GM12872 (cell line): ENCODE results near the gene GTF2F2.

Source experiments
- TF ChIP-seq, protein P1 (sequence below): IDR thresholded peaks from 3 replicates; pipeline ENCODE4 v1.5.1; 2011; ENCODE audit warnings: low read depth, mild to moderate bottlenecking, low read length, moderate library complexity; ENCODE audit not compliant: insufficient read depth

GTF2F2 gene

DNA sequence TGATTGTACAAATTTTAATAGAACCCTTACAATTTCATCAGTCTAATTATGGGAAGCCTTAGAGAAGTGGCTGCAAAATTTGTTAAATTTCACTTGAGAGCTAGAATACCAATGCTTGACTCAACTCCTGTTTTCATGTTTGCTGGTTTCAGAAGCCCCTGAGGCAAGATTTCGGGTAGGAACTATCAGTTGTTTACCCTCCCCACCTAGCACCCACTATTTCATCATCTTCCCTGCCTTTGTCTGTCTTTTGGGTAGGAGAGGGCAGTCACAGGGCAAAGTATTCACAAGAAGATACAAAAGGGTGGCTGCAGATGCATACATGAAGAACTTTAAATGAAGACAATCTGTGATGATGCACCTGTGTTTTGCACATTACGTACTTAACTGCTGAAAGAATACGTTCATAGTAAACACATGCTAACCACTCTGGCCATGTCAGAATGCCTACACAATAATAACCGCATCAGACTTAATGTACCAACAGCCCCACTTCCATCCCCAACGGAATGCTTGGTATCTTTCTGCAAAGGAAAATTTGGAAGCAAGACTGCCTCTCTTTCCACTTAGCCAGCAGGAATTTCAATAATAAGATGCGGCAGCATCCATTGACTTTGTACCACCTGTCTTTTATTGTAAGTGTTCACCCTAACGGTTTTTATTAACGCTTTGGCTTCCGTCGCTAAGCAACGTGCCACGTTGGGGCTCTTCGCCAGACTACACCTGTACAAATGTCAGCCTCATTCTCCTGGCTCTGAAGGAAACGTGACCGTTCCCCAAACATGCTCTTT is 190.2 kb downstream of the GTF2F2 start:
- TF ChIP-seq, protein P1, sequence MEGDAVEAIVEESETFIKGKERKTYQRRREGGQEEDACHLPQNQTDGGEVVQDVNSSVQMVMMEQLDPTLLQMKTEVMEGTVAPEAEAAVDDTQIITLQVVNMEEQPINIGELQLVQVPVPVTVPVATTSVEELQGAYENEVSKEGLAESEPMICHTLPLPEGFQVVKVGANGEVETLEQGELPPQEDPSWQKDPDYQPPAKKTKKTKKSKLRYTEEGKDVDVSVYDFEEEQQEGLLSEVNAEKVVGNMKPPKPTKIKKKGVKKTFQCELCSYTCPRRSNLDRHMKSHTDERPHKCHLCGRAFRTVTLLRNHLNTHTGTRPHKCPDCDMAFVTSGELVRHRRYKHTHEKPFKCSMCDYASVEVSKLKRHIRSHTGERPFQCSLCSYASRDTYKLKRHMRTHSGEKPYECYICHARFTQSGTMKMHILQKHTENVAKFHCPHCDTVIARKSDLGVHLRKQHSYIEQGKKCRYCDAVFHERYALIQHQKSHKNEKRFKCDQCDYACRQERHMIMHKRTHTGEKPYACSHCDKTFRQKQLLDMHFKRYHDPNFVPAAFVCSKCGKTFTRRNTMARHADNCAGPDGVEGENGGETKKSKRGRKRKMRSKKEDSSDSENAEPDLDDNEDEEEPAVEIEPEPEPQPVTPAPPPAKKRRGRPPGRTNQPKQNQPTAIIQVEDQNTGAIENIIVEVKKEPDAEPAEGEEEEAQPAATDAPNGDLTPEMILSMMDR: no peak

DNA sequence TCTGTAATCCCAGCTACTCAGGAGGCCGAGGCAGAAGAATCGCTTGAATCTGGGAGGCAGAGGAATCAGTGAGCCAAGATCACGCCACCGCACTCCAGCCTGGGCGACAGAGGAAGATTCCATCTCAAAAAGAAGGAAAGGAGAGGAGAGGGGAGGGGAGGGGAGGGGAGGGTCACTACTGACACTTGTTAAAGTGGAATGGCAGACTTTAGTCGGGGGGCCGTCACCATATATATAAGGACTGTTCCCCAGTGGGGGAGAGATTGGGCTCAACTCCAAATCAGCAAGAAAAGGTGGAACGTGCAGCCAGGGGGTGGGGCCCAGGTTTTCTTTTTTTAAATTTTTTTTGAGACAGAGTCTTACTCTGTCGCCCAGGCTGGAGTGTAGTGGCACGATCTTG is 194.5 kb downstream of the GTF2F2 start:
- TF ChIP-seq, protein P1: no peak

DNA sequence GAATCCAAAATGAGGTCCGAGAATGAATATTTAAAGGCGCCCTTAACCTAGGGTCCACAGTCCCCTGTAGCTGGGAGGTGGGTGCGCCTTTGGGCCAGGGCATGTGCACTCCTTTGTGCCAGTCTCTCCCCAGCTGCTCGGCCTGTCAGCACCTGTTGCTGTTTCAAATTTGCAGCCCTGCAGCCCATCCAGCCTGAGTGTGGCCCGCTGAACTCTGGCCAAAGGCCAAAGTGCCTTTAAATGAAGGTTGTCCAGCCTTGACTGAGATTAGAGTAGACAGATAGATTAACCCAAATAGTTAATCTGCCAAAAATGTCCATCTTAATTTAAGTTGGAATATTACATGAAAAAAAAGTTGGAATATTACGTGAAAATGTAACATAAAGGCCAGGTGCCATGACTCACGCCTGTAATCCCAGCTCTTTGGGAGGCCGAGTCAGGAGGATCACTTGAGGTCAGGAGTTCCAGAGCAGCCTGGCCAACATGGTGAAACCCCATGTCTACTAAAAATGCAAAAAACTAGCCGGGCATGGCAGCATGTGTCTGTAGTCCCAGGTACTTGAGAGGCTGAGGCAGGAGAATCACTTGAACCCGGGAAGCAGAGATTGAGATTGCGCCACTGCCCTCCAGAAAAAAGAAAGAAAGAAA is 195.3 kb downstream of the GTF2F2 start:
- TF ChIP-seq, protein P1: no peak

DNA sequence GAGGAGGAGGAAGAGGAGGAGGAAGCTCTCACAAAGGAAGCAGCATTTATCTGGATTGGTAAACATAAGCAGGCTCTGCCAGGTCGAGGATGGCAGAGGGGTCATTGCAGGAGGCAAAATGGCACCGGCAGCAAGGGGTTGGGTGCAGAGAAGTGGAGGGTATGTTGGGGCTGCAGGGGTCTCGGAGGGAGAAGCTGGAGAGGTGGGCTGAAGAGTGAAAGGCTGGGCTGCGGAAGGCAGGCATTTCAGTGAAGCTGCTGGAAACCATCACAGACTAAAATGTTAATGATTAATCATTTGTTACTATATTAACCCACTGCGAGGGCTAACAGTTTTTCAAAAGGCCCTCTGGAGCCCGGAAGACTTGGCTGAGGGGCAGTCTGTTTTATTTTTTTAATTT is 196.0 kb downstream of the GTF2F2 start:
- TF ChIP-seq, protein P1: no peak

DNA sequence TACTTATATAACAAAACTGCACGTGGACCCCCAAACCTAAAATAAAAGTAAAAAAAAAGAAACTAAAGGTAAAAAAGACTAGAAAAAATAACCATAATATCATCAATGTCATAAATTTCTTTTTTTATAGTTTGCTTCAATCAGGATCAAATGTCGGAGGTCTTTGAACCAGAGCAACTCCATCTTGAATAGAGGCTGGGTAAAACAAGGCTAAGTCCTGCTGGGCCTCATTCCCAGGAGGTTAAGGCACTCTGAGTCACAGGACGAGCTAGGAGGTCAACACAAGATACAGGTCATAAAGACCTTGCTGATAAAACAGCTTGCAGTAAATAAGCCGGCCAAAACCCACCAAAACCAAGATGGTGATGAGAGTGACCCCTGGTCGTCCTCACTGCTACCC is 196.7 kb downstream of the GTF2F2 start:
- TF ChIP-seq, protein P1: no peak

DNA sequence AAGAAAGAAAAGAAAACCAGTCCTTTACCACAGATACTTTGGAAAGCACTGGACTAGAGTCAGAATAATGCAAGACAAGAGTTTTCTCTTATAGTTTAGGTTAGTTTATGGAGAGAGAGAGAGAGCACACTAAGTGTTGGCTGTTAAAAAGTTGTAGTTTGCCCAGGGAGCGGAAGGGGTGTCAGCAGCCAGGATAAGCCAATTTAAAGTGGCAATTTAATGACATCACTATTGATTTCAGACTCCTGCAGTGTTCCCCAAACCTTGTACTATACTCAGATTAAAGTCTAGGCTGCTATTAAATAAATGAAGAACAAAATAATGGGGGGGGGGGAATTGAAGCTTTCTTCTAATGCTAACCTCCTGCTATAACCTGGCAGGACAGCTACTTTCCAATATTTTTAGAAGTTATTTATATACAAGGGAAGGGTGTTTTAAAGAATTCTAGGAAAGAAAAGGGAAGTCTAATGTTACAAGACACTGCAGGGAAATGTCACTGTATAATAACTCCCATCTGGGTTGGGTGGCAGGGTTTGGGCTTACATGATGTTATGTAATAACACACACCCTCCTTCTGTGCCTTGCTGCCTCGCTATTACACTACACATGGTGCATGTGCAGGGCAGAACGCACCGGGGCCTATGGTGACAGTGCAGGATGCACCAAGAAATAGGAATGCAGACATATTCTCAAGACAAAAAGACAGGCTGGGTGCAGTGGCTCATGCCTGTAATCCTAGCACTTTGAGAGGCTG is 200.7 kb downstream of the GTF2F2 start:
- TF ChIP-seq, protein P1: no peak

DNA sequence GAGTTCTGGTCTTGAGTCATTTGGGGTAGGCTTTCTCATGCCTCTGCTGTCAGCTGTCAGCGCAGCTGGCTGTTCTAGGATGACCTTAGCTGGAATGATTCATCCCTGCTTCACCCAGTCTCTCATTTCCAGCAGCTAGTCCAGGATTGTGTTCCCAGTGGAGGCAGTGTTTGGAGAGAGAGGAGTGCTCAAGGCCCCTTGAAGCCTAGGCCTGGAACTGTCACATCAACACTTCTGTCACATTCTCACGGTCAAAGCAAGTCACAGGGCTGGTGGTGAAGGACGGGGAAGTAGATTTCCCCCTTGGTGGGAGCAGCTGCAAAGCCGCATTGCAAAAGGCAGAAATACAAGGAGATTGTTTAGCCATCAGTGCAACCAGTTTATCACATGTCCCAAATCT is 205.5 kb downstream of the GTF2F2 start:
- TF ChIP-seq, protein P1: no peak
